OCI-LY3 (cell line): ENCODE measurements around the gene SLC39A13.
A peak's percentile ranks its signal among the peaks of the same experiment; 100 is the strongest.
"Not testable (repeated sequence)": the region's sequence is repeated elsewhere in the genome, so short reads cannot be mapped to it uniquely, and the experiment has no call there.

Experiments used
- H2AFZ ChIP-seq: fragments of 200-600, 300-600 bp; shearing (Covaris generic); 2 replicates; pipeline ENCODE4 v1.6.0; 2014; ENCODE audit warnings: antibody characterized with exemption, low read depth, low read length
- H3K27ac ChIP-seq: fragments of 200-600, 300-600 bp; sonication (generic); 2 replicates; pipeline ENCODE4 v1.5.1; 2014; ENCODE audit warnings: mild to moderate bottlenecking, low read length, moderate library complexity, mixed read lengths
- H3K27me3 ChIP-seq: fragments of 200-600, 300-600 bp; sonication (generic); 2 replicates; pipeline ENCODE4 v1.6.1; 2014; ENCODE audit warnings: low read depth, low read length, mixed read lengths
- H3K36me3 ChIP-seq: fragments of 200-600, 300-600 bp; sonication (generic); replicated peaks from 2 replicates; pipeline ENCODE3; 2014; ENCODE audit warnings: low read depth, low read length, mixed read lengths
- H3K4me1 ChIP-seq: fragments of 300-600, 200-600 bp; sonication (generic); 2 replicates; pipeline ENCODE4 v1.6.1; 2014; ENCODE audit warnings: low read length, mixed read lengths
- H3K4me2 ChIP-seq: fragments of 200-600, 300-600 bp; sonication (generic); 2 replicates; pipeline ENCODE4 v1.6.1; 2014; ENCODE audit warnings: low read length, mixed read lengths
- H3K4me3 ChIP-seq: fragments of 300-600, 200-600 bp; sonication (generic); 2 replicates; pipeline ENCODE4 v1.5.1; 2014; ENCODE audit warnings: antibody characterized with exemption, mild to moderate bottlenecking, low read length, moderate library complexity
- H3K79me2 ChIP-seq: fragments of 300-600, 200-600 bp; shearing (Covaris generic); 2 replicates; pipeline ENCODE4 v1.6.1; 2014; ENCODE audit warnings: mild to moderate bottlenecking, low read length, mixed read lengths
- H3K9ac ChIP-seq: fragments of 300-600, 200-600 bp; shearing (Covaris generic); 2 replicates; pipeline ENCODE4 v1.6.0; 2014; ENCODE audit warnings: mild to moderate bottlenecking, low read length, moderate library complexity
- H3K9me3 ChIP-seq: fragments of 200-600, 300-600 bp; shearing (Covaris generic); 2 replicates; pipeline ENCODE4 v1.6.1; 2014; ENCODE audit warnings: low read length, mixed read lengths; ENCODE audit not compliant: insufficient read depth
- H4K20me1 ChIP-seq: fragments of 200-600, 300-600 bp; sonication (generic); 2 replicates; pipeline ENCODE4 v1.6.1; 2016; ENCODE audit warnings: low read length, mixed read lengths; ENCODE audit not compliant: insufficient read depth
- CTCF ChIP-seq: fragments of 200-600, 300-600 bp; sonication (generic); IDR thresholded peaks from 2 replicates; pipeline ENCODE4 v1.5.1; 2014; ENCODE audit warnings: antibody characterized with exemption, low read length, low read depth
- EZH2phosphoT487 ChIP-seq: fragments of 200-600 bp; shearing (Covaris generic); IDR thresholded peaks from 2 replicates; pipeline ENCODE4 v1.6.1; 2018; ENCODE audit warnings: antibody characterized with exemption, mixed run types, low read depth

The SLC39A13 gene

GRCh38 chr11:47454258-47454671, 45.9 kb downstream of the SLC39A13 start:
- H3K4me1 ChIP-seq, H2AFZ ChIP-seq: not testable (repeated sequence)

GRCh38 chr11:47460571-47461235, 52.3 kb downstream of the SLC39A13 start:
- Histone ChIP-seq H2AFZ (no peak overlapping the region), H3K27ac (no peak overlapping the region), H3K27me3 (no peaks in the 10 kb centered on the region), H3K36me3 (peaks cover 32% of the 10 kb centered on the region), H3K9me3 (no peaks in the 10 kb centered on the region), H3K4me3 (no peak overlapping the region), H3K79me2 (peaks cover 13% of the 10 kb centered on the region), H3K4me2 (no peak overlapping the region), H3K9ac (no peak overlapping the region), H4K20me1 (peaks cover 6% of the 10 kb centered on the region), H3K4me1 (peaks cover 10% of the 10 kb centered on the region; the same call in 1 of the 2 replicates)
- TF ChIP-seq CTCF (no peak), EZH2phosphoT487 (no peak)

More at GRCh38 chr11:47454258-47454671, 45.9 kb downstream of the SLC39A13 start:
- TF ChIP-seq CTCF = peak; percentile 77
- not testable (repeated sequence) for H4K20me1 ChIP-seq, H3K27me3 ChIP-seq, H3K36me3 ChIP-seq, H3K9ac ChIP-seq, H3K79me2 ChIP-seq, H3K4me3 ChIP-seq, H3K9me3 ChIP-seq, H3K27ac ChIP-seq
- H3K4me2 ChIP-seq = 0 out of 2 replicates have a peak overlapping the region, but pooled peaks have one; percentile 18

- Histone ChIP-seq H3K27me3 (no peaks in the 10 kb centered on the region), H2AFZ (no peak overlapping the region), H3K79me2 (peaks cover 19% of the 10 kb centered on the region), H3K4me2 (no peak overlapping the region), H3K9me3 (no peaks in the 10 kb centered on the region), H4K20me1 (peaks cover 12% of the 10 kb centered on the region), H3K9ac (no peak overlapping the region), H3K4me1 (peaks cover 10% of the 10 kb centered on the region; the same call in 1 of the 2 replicates), H3K4me3 (no peak overlapping the region), H3K27ac (no peak overlapping the region), H3K36me3 (peaks cover 38% of the 10 kb centered on the region)
- TF ChIP-seq EZH2phosphoT487 (no peak), CTCF (no peak)
Measured at GRCh38 chr11:47461876-47462275, 53.5 kb downstream of the SLC39A13 start.

GRCh38 chr11:47464483-47464882, 56.1 kb downstream of the SLC39A13 start:
- Histone ChIP-seq H3K4me3 (no peak overlapping the region), H2AFZ (no peak overlapping the region), H3K9ac (no peak overlapping the region), H3K27ac (no peak overlapping the region), H3K4me1 (peaks cover 10% of the 10 kb centered on the region; the same call in 1 of the 2 replicates), H3K4me2 (no peak overlapping the region), H3K9me3 (no peaks in the 10 kb centered on the region), H3K79me2 (peaks cover 45% of the 10 kb centered on the region), H4K20me1 (peaks cover 18% of the 10 kb centered on the region), H3K36me3 (peaks cover 58% of the 10 kb centered on the region), H3K27me3 (no peaks in the 10 kb centered on the region)
- TF ChIP-seq CTCF (no peak), EZH2phosphoT487 (no peak)
